GM18499 (cell line): ENCODE results near the gene PSG5.
"Not testable (repeated sequence)": the region's sequence is repeated elsewhere in the genome, so short reads cannot be mapped to it uniquely, and the experiment has no call there.

ENCODE experiments used
- ATAC-seq: cut with Tn5 transposase; IDR thresholded peaks from one replicate; pipeline ENCODE4 v1.9.1; 2021; ENCODE audit warnings: moderate number of reproducible peaks; ENCODE audit not compliant: insufficient read depth, unreplicated experiment

Gene PSG5

GRCh38 chr19:43192381-43193155 lies 6.2 kb upstream of the PSG5 start:
- ATAC-seq, result not testable (repeated sequence)

- ATAC-seq, result not testable (repeated sequence)
Measured at GRCh38 chr19:43188092-43188491, 1.8 kb upstream of the PSG5 start.

- ATAC-seq, result not testable (repeated sequence)
Measured at GRCh38 chr19:43181869-43182771, 4.2 kb downstream of the PSG5 start.

- not testable (repeated sequence) for ATAC-seq
Measured at GRCh38 chr19:43179569-43180147, 6.7 kb downstream of the PSG5 start.

- not testable (repeated sequence) for ATAC-seq
Measured at GRCh38 chr19:43178577-43178976, 7.8 kb downstream of the PSG5 start.

- ATAC-seq, result not testable (repeated sequence)
Measured at GRCh38 chr19:43165906-43166305, 20.4 kb downstream of the PSG5 start.

GRCh38 chr19:43163135-43163534 lies 23.2 kb downstream of the PSG5 start:
- ATAC-seq, result not testable (repeated sequence)

GRCh38 chr19:43162261-43162660 lies 24.1 kb downstream of the PSG5 start:
- not testable (repeated sequence) for ATAC-seq

GRCh38 chr19:43152214-43152613 lies 34.1 kb downstream of the PSG5 start:
- no peak for ATAC-seq

GRCh38 chr19:43149788-43150187 lies 36.5 kb downstream of the PSG5 start:
- not testable (repeated sequence) for ATAC-seq

- no peak for ATAC-seq
Measured at GRCh38 chr19:43148233-43148632, 38.1 kb downstream of the PSG5 start.

GRCh38 chr19:43141763-43142162 lies 44.6 kb downstream of the PSG5 start:
- ATAC-seq, result not testable (repeated sequence)

GRCh38 chr19:43132696-43133095 lies 53.6 kb downstream of the PSG5 start:
- ATAC-seq, result no peak

GRCh38 chr19:43131281-43131842 lies 55.0 kb downstream of the PSG5 start:
- ATAC-seq, result not testable (repeated sequence)

GRCh38 chr19:43129197-43129596 lies 57.1 kb downstream of the PSG5 start:
- not testable (repeated sequence) for ATAC-seq

GRCh38 chr19:43127336-43127735 lies 59.0 kb downstream of the PSG5 start:
- ATAC-seq, result not testable (repeated sequence)

GRCh38 chr19:43126720-43127119 lies 59.6 kb downstream of the PSG5 start:
- no peak for ATAC-seq

- no peak for ATAC-seq
Measured at GRCh38 chr19:43124360-43124759, 62.0 kb downstream of the PSG5 start.

- not testable (repeated sequence) for ATAC-seq
Measured at GRCh38 chr19:43120433-43121026, 65.8 kb downstream of the PSG5 start.

GRCh38 chr19:43119526-43119925 lies 66.8 kb downstream of the PSG5 start:
- not testable (repeated sequence) for ATAC-seq
